Measurements from ENCODE around the gene KCNE2.

Gene KCNE2, protein sequence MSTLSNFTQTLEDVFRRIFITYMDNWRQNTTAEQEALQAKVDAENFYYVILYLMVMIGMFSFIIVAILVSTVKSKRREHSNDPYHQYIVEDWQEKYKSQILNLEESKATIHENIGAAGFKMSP

GRCh38 chr21:34363733-34364132 lies at the start of gene KCNE2:
Gene KCNE2 (plus strand): TSS chr21:34364006. CDS start chr21:34370479, 6,473 bp downstream.
- no peak for DNase-seq

GRCh38 chr21:34319585-34319984 lies 44.2 kb upstream of the KCNE2 start:
- DNase-seq = no peak

- DNase-seq = no peak
Observed at GRCh38 chr21:34320011-34320410, 43.8 kb upstream of the KCNE2 start.

GRCh38 chr21:34330055-34330454 lies 33.8 kb upstream of the KCNE2 start:
- no peak for DNase-seq

GRCh38 chr21:34331726-34332125 lies 32.1 kb upstream of the KCNE2 start:
- no peak for DNase-seq

DNA sequence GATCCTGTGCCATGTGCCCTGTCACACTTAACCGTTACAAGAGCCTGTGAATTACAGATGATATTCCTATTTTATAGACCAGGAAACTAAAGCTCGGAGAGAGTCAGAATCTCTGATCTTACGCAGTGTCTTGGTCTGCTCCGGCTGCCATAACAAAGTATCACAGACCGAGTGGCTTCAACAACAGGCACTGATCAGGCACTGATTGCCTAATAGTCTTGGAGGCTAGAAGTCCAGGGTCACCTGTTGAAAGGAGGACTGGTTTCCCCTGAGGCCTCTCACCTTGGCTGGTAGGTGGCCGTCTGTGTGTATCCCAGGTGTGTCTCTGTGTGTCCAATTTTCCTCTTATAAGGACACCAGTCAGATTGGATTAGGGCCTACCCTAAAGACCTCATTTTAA lies 31.5 kb upstream of the KCNE2 start:
- no peak for DNase-seq

GRCh38 chr21:34333121-34333739 lies 30.6 kb upstream of the KCNE2 start:
- peak; percentile 82 for DNase-seq

- DNase-seq = no peak
Observed at GRCh38 chr21:34335316-34335715, 28.5 kb upstream of the KCNE2 start.

GRCh38 chr21:34336245-34336644 lies 27.6 kb upstream of the KCNE2 start:
- peak; percentile 7 for DNase-seq

- peak; percentile 76 for DNase-seq
Observed at GRCh38 chr21:34336756-34337391, 26.9 kb upstream of the KCNE2 start.

DNA sequence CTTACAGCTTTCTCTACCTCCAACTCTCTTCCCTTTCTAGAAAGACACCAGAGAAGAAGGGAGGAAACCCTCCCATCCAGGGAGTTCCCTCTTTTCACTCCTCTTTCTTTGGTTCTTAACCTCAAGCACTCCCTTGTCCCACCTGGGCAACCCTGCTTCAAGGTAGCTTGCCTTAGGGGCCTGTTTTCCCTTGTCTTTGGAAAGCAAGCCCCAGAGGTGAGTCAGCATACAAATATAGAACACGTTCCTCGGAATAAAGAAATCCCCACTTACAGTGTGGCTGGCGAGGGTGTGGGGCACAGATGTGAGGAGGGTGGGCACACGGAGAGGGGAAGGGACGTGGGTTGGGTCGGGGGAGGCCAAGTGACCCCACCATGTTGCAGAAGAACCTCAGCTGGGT lies 26.1 kb upstream of the KCNE2 start:
- DNase-seq = no peak

- no peak for DNase-seq
Observed at GRCh38 chr21:34338226-34338625, 25.6 kb upstream of the KCNE2 start.

- DNase-seq = no peak
Observed at GRCh38 chr21:34340061-34340460, 23.7 kb upstream of the KCNE2 start.

GRCh38 chr21:34342476-34342875 lies 21.3 kb upstream of the KCNE2 start:
- no peak for DNase-seq

DNA sequence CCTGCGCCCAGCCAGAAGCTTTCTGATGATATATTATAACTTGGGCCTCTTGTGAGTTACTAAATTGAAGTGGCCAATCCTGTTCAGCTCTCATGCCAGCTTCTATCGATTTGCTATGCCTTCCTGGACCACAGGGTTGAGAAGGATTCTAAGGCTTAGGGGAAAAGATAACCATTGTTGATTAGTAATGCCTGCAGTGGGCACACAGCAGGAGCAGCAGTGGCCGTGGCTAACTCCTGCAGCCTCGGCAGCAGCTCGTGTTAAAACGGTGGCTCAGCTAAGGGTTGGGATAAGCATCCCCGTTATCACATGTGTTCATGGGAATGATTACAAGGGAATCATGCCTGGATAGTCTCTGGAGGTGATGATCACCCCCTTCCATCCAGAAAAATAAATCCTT lies 20.5 kb upstream of the KCNE2 start:
- DNase-seq = no peak

DNA sequence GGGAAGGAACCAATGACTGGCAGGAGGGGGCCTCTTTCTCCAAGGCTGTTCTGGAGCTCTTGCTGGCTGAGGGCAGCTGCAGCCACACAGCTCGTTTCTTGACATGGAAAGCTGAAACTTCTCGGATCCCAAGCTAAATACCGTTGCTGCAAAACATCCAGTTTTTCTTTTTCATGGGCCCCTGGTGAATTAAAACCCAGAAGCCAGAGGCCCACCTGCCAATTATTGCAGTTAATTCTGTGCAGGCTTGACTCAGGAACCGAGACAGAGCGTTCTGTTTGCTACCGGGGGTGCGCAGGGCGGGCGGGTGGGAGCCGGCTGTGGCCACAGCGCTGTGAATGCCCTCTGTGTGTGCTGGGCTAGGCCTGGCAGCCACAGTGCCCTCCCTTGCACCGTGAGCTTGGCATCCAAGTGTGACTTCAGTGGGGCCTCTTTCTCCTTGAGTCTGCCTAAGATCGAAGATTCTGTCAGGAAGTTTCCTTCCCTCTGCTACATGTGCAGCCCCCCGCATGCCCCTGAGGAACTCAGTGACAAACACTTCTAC lies 19.9 kb upstream of the KCNE2 start:
- DNase-seq = no peak

GRCh38 chr21:34344584-34344983 lies 19.2 kb upstream of the KCNE2 start:
- DNase-seq = no peak

DNA sequence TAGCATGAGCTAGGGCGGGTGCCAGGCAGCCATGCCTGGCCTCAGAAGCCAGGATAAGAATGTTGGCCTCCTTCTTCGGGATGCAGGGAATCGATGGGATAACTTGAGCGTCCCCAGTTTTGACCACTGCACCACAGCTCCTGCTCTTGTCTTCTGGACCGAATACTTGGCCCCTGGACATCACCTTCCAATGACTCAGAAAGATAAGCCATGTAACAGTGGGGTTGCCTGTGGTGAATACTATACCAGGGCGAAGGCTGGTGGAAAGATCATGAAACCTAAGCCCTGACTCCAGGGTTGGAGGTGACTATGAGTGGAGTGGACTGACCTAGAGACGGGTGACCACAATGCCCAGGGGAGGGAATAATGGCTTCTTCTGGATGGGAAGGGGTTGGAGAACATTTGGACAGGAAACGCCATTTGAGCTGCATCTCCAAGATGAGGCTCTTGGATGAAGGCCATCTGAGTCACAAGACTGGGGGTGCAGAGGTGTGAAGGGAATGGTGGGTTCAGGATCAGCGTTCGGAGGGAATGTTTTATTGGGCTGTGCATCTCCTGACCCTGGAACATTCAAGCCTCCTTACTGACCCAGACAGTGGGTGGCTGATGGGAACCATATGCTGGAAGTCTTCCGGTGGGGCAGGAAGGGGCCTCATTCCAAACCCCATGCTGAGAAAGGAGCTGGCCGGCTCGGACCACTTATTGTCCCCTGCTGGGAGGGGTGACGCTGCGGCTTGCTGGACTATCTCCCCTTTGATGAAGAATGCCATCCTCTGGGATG lies 18.5 kb upstream of the KCNE2 start:
- peak; percentile 69 for DNase-seq

DNA sequence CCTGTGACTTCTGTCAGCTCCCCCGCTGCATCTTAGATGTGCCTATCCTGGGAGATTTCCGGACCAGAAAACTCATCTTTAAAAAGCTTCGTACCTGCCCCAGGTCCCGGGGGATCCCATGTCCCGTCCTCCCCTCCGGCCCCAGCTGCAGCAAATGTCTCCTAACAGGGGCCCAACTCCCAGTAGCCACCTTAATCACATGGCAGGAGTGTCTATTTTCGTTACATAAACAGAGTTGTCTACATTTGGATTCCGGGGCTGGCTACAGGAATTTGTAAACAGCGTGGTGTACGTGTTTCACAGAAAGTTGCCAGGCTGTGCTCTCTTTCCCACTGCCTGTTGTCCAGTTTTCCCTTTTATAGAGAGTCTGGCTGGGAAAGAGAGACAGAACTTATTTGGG lies 17.9 kb upstream of the KCNE2 start:
- DNase-seq = peak; percentile 18

GRCh38 chr21:34348890-34349519 lies 14.8 kb upstream of the KCNE2 start:
- DNase-seq = no peak

DNA sequence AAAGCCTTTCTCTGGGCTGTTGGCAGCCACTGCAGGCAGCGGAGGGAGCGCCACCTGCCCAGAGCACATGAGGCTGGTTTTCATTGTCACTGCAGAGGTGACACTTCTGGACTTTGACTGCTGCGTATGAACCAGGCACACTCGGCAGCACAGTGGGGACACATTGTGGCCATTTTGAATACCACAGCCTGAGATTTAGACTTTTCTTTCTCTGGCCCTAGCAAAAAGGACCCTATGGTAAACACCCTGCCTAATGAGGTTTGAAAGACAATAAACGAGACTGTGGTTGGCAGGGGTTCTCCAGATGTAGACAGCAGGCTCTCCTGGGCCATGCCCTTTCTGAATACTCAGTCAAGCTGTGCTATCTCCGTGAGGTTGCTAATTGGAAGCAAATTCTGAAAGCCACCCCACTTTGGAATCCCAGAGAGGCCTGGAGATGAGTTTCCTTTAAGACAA lies 12.0 kb upstream of the KCNE2 start:
- DNase-seq = peak; percentile 31

- DNase-seq = no peak
Observed at GRCh38 chr21:34352556-34352955, 11.2 kb upstream of the KCNE2 start.

- DNase-seq = no peak
Observed at GRCh38 chr21:34353182-34353581, 10.6 kb upstream of the KCNE2 start.
